HepG2 (cell line): Measurements from ENCODE around the gene TSPAN31. TPM values are rescaled to one million over a fixed set of nuclear protein-coding genes. Genes with fewer than 3 reads are reported as not detected.
A peak's percentile ranks its signal among the peaks of the same experiment; 100 is the strongest.

Source experiments
- CREBL2 ChIP-seq: sonication (generic); formaldehyde crosslinking; IDR thresholded peaks from 2 replicates; pipeline ENCODE4 v1.8.1; 2023; ENCODE audit warnings: missing genetic modification reagents, mild to moderate bottlenecking, borderline replicate concordance
- EED ChIP-seq: sonication (generic); formaldehyde crosslinking; IDR thresholded peaks from 2 replicates; pipeline ENCODE4 v1.5.0; 2020; ENCODE audit warnings: mild to moderate bottlenecking, missing genetic modification reagents
- FOSL2 ChIP-seq: sonication (generic); formaldehyde crosslinking; IDR thresholded peaks from 2 replicates; pipeline ENCODE4 v1.4.0; 2020; ENCODE audit warnings: missing genetic modification reagents
- HIC2 ChIP-seq: sonication (generic); formaldehyde crosslinking; IDR thresholded peaks from 2 replicates; pipeline ENCODE4 v1.9.0; 2022; ENCODE audit warnings: low read depth, missing genetic modification reagents
- KAT8 ChIP-seq: IDR thresholded peaks from 2 replicates; pipeline ENCODE4 v1.6.1; 2016; ENCODE audit warnings: missing genetic modification reagents, missing compliant biosample characterization
- POLR2G ChIP-seq: fragments of 200-400 bp; formaldehyde crosslinking; IDR thresholded peaks from 2 replicates; pipeline ENCODE4 v1.6.1; 2018; ENCODE audit warnings: mild to moderate bottlenecking, low read depth, low read length, moderate library complexity
- RNF2 ChIP-seq: fragments of 450-650 bp; conservative IDR thresholded peaks from 2 replicates; pipeline ENCODE4 v1.6.1; 2016; ENCODE audit warnings: low read depth
- SP4 ChIP-seq: sonication (generic); formaldehyde crosslinking; IDR thresholded peaks from 2 replicates; pipeline ENCODE4 v1.8.1; 2023; ENCODE audit warnings: mild to moderate bottlenecking, missing genetic modification reagents
- TEAD3 ChIP-seq: optimal IDR thresholded peaks from 2 replicates; pipeline ENCODE3; 2016; ENCODE audit warnings: borderline replicate concordance
- TEF ChIP-seq: sonication (generic); formaldehyde crosslinking; IDR thresholded peaks from 2 replicates; pipeline ENCODE4 v1.5.0; 2020; ENCODE audit warnings: missing genetic modification reagents
- ZBTB33 ChIP-seq: sonication (generic); formaldehyde crosslinking; IDR thresholded peaks from 2 replicates; pipeline ENCODE4 v1.4.0; 2020; ENCODE audit warnings: missing genetic modification reagents
- ZNF124 ChIP-seq: sonication (generic); formaldehyde crosslinking; IDR thresholded peaks from 2 replicates; pipeline ENCODE4 v1.4.0; 2020; ENCODE audit warnings: missing genetic modification reagents
- ZNF136 ChIP-seq: sonication (generic); formaldehyde crosslinking; IDR thresholded peaks from 2 replicates; pipeline ENCODE4 v1.8.1; 2022; ENCODE audit warnings: low read depth, mild to moderate bottlenecking, moderate library complexity, missing genetic modification reagents
- ZNF678 ChIP-seq: sonication (generic); formaldehyde crosslinking; IDR thresholded peaks from 2 replicates; pipeline ENCODE4 v1.4.0; 2020; ENCODE audit warnings: mild to moderate bottlenecking, missing genetic modification reagents
- ZSCAN25 ChIP-seq: sonication (generic); formaldehyde crosslinking; IDR thresholded peaks from 2 replicates; pipeline ENCODE4 v1.8.0; 2022; ENCODE audit warnings: mild to moderate bottlenecking, missing genetic modification reagents
- polyA plus RNA-seq, 8 experiments: library from polyadenylated mRNA; depleted of rRNA in 3 of 8; stranded (reverse) in 7 of 8; unstranded in 1 of 8; fragments of >200 nt; fragmentation: Illumina TruSeq in 4 of 8; extraction: Trizol in 4 of 8; gene quantifications; 2 replicates each; pipeline versions ENCODE4 v1.2.1 to v1.2.3, GENCODE V29; 2011 to 2016; ENCODE audit warnings: low read depth in 4 of 8, missing spikeins in 1 of 8, mixed read lengths in 1 of 8; ENCODE audit not compliant: insufficient read depth in 1 of 8
- total RNA-seq, 5 experiments: library from RNA; depleted of rRNA; stranded (reverse); fragments of >200 nt; fragmentation: Illumina TruSeq; extraction: Trizol; gene quantifications; 2 replicates each; pipeline ENCODE4 v1.2.3, GENCODE V29; 2016; ENCODE audit warnings: low read depth in 1 of 5
- TF ChIP-seq, protein P1 (sequence below): sonication (generic); formaldehyde crosslinking; IDR thresholded peaks from 2 replicates; pipeline ENCODE4 v1.4.0; 2020; ENCODE audit warnings: mild to moderate bottlenecking, missing genetic modification reagents
- TF ChIP-seq, protein P2 (sequence below): IDR thresholded peaks from 2 replicates; pipeline ENCODE4 v1.6.1; 2016; ENCODE audit warnings: low read depth

Gene TSPAN31
- total and polyA plus RNA-seq, 2 of the 13 experiments (the other 11 are each of a cell fraction or from before 2014, with no cell fraction given): 10.4 to 24.6 TPM

DNA sequence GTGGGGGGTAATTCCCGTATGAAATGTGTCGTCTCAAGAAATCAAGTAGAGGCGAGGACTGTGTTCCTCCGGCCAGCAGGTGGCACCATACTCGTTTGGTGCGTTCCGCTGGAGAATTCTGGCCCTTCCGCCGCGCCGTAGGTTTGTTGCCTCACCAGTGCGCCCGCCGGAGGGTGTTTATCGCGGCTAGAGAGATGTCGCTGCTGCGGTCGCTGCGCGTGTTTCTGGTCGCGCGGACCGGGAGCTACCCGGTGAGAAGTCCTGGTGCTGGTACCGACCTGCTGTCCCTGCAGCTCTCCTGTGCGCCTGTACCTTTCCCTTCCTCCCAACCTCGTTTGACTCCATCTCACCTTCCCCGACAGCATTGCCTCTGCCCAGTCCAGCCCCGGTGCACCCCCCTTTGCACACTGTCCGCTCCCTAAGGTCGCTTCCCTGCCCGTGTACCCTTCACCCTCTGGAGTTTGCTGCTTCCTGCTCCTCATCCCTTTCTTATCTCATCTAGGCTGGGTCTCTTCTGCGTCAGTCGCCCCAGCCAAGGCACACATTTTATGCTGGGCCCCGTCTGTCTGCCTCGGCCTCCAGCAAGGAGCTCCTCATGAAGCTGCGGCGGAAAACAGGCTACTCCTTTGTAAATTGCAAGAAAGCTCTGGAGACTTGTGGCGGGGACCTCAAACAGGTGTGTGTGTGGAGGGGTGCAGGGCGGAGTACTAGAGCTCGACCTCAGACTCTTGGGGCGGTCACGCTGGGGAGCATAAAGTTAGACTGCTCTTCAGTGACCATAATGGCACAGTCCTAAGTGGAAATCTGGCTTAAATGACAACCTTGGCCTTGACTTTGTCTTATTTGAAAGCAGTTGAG is 38.0 kb downstream of the TSPAN31 start, which contains the start of gene TSFM (continued):
- TF ChIP-seq HIC2 (CRISPR knock-in tag) (no peak), ZNF124 (CRISPR knock-in tag) (peak; percentile 88), RNF2 (no peak), SP4 (no peak), CREBL2 (CRISPR knock-in tag) (no peak), KAT8 (CRISPR knock-in tag) (peak; percentile 98), TEF (no peak), ZNF678 (CRISPR knock-in tag) (0 out of 2 replicates have a peak, but pooled peaks have one; percentile 48), ZNF136 (CRISPR knock-in tag) (no peak), ZSCAN25 (CRISPR knock-in tag) (no peak), EED (CRISPR knock-in tag) (no peak), POLR2G (peak; percentile 96), ZBTB33 (CRISPR knock-in tag) (peak; percentile 51), FOSL2 (no peak), TEAD3 (CRISPR knock-in tag) (peak; percentile 90)
- TF ChIP-seq, protein P1, sequence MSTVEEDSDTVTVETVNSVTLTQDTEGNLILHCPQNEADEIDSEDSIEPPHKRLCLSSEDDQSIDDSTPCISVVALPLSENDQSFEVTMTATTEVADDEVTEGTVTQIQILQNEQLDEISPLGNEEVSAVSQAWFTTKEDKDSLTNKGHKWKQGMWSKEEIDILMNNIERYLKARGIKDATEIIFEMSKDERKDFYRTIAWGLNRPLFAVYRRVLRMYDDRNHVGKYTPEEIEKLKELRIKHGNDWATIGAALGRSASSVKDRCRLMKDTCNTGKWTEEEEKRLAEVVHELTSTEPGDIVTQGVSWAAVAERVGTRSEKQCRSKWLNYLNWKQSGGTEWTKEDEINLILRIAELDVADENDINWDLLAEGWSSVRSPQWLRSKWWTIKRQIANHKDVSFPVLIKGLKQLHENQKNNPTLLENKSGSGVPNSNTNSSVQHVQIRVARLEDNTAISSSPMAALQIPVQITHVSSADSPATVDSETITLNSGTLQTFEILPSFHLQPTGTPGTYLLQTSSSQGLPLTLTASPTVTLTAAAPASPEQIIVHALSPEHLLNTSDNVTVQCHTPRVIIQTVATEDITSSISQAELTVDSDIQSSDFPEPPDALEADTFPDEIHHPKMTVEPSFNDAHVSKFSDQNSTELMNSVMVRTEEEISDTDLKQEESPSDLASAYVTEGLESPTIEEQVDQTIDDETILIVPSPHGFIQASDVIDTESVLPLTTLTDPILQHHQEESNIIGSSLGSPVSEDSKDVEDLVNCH (CRISPR knock-in tag): no peak
- TF ChIP-seq, protein P2, sequence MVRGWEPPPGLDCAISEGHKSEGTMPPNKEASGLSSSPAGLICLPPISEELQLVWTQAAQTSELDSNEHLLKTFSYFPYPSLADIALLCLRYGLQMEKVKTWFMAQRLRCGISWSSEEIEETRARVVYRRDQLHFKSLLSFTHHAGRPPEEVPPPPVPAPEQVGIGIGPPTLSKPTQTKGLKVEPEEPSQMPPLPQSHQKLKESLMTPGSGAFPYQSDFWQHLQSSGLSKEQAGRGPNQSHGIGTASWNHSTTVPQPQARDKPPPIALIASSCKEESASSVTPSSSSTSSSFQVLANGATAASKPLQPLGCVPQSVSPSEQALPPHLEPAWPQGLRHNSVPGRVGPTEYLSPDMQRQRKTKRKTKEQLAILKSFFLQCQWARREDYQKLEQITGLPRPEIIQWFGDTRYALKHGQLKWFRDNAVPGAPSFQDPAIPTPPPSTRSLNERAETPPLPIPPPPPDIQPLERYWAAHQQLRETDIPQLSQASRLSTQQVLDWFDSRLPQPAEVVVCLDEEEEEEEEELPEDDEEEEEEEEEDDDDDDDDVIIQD (CRISPR knock-in tag): peak; percentile 69; the same call in 1 of the 2 replicates
